Spleen (tissue), 7 donors: Measurements from ENCODE around the gene NBDY.

Experiments
- POLR2A ChIP-seq, 3 donors: fragments of 450-650 bp; IDR thresholded peaks; one replicate each; pipeline ENCODE4 v1.5.1; 2017; ENCODE audit warnings: antibody characterized with exemption in 3 of 3, mild to moderate bottlenecking in 1 of 3
- POLR2AphosphoS5 ChIP-seq, 3 donors: sonication (generic); formaldehyde crosslinking; IDR thresholded peaks; one replicate each; pipeline ENCODE4 v1.5.1; 2017; ENCODE audit warnings: antibody characterized with exemption in 3 of 3
- TF ChIP-seq, protein P1 (sequence below), 11 experiments: fragments of 200-600 bp in 7 of 11; fragments of 450-650 bp in 4 of 11; sonication (generic) in 4 of 11; IDR thresholded peaks in 8 of 11; conservative IDR thresholded peaks in 3 of 11; 1 replicate in 7 of 11; 2 replicates in 4 of 11; pipeline versions ENCODE4 v1.4.0 to v1.8.0; 2016 to 2021; ENCODE audit warnings: antibody characterized with exemption in 11 of 11, inconsistent platforms in 4 of 11, mild to moderate bottlenecking in 1 of 11
- donor health status: DM: no; HTN: no; CAD: no; lungs with moderate emphysema.
- donor health status: DM: no; HTN: no; CAD: no.
- donor health status: DM: no; HTN: no; CAD: no.

DNA sequence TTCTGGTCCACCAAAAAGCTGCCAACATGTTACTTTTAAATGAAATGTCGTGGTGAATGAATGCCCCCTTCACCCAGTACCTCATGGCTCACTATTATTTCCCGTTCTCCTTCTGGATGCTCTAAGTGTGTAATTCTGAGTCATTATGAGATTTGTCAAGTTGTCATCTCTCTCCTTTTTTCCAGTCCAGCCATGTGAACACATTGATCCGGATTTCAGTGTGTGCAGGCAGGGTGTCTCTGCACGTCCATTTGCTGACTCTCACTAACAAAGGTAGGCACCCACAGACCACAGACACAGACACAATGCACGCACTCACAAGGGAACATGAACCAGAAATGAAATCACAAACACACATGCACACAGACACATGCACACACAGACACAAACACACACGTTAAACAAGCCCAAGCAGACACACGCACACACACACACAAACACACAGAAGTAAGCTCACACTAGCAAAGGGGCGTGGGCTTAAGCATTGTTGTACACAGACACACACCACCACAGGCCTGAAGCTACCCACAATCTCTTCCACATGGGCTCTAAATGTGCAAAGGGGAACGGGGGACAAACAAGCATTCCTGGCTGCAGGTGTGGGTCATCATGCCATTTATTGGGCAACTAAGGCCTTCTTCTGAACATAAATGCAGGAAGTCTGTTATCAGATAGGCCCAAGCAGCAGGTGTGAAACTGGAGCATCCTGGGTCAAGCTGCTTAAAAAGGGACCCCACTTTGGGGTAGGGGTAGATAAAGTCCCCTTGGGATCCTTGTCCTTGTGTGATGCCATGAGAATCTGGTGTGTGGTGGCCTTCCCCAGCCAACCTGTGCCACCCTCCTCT lies 58.1 kb downstream of the NBDY start:
- TF ChIP-seq, protein P1, sequence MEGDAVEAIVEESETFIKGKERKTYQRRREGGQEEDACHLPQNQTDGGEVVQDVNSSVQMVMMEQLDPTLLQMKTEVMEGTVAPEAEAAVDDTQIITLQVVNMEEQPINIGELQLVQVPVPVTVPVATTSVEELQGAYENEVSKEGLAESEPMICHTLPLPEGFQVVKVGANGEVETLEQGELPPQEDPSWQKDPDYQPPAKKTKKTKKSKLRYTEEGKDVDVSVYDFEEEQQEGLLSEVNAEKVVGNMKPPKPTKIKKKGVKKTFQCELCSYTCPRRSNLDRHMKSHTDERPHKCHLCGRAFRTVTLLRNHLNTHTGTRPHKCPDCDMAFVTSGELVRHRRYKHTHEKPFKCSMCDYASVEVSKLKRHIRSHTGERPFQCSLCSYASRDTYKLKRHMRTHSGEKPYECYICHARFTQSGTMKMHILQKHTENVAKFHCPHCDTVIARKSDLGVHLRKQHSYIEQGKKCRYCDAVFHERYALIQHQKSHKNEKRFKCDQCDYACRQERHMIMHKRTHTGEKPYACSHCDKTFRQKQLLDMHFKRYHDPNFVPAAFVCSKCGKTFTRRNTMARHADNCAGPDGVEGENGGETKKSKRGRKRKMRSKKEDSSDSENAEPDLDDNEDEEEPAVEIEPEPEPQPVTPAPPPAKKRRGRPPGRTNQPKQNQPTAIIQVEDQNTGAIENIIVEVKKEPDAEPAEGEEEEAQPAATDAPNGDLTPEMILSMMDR (IDR thresholded peaks at IDR 0.05 in 8 of 11, conservative IDR thresholded peaks at IDR 0.05 in 3 of 11) = no peak
- TF ChIP-seq POLR2AphosphoS5 (IDR thresholded peaks at IDR 0.05) (no peak), POLR2A (IDR thresholded peaks at IDR 0.05) (no peak)
